ENCODE data around the gene CACNG4.

Gene CACNG4

GRCh38 chr17:66944351-66945146 lies 20.0 kb upstream of the CACNG4 start:
- no peak for DNase-seq (ENCODE audit: low spot score)

GRCh38 chr17:66945147-66945835 lies 19.2 kb upstream of the CACNG4 start:
- no peak for DNase-seq (ENCODE audit: low spot score)

GRCh38 chr17:66946251-66946650 lies 18.3 kb upstream of the CACNG4 start:
- DNase-seq (ENCODE audit: low spot score), result no peak

GRCh38 chr17:66947311-66947710 lies 17.2 kb upstream of the CACNG4 start:
- no peak for DNase-seq (ENCODE audit: low spot score)

- no peak for DNase-seq (ENCODE audit: low spot score)
These were observed 16.3 kb upstream of the CACNG4 start for GRCh38 chr17:66948061-66948750.

- peak; percentile 58 for DNase-seq (ENCODE audit: low spot score)
These were observed 15.0 kb upstream of the CACNG4 start for GRCh38 chr17:66949501-66949900.

GRCh38 chr17:66950325-66950724 lies 14.2 kb upstream of the CACNG4 start:
- DNase-seq (ENCODE audit: low spot score), result no peak

- no peak for DNase-seq (ENCODE audit: low spot score)
These were observed 13.5 kb upstream of the CACNG4 start for GRCh38 chr17:66950886-66951604.

GRCh38 chr17:66951605-66951953 lies 12.9 kb upstream of the CACNG4 start:
- no peak for DNase-seq (ENCODE audit: low spot score)

- no peak for DNase-seq (ENCODE audit: low spot score)
These were observed 12.4 kb upstream of the CACNG4 start for GRCh38 chr17:66952031-66952524.

GRCh38 chr17:66952681-66953629 lies 11.6 kb upstream of the CACNG4 start:
- DNase-seq (ENCODE audit: low spot score), result no peak

- no peak for DNase-seq (ENCODE audit: low spot score)
These were observed 10.9 kb upstream of the CACNG4 start for GRCh38 chr17:66953630-66954020.

- no peak for DNase-seq (ENCODE audit: low spot score)
These were observed 9.9 kb upstream of the CACNG4 start for GRCh38 chr17:66954632-66955031.

GRCh38 chr17:66955821-66956220 lies 8.7 kb upstream of the CACNG4 start:
- DNase-seq (ENCODE audit: low spot score), result no peak

- no peak for DNase-seq (ENCODE audit: low spot score)
These were observed 7.6 kb upstream of the CACNG4 start for GRCh38 chr17:66956941-66957340.

- DNase-seq (ENCODE audit: low spot score), result no peak
These were observed 7.2 kb upstream of the CACNG4 start for GRCh38 chr17:66957343-66957742.

- no peak for DNase-seq (ENCODE audit: low spot score)
These were observed 6.4 kb upstream of the CACNG4 start for GRCh38 chr17:66957951-66958579.

- no peak for DNase-seq (ENCODE audit: low spot score)
These were observed 4.7 kb upstream of the CACNG4 start for GRCh38 chr17:66959641-66960375.

GRCh38 chr17:66960613-66961012 lies 3.9 kb upstream of the CACNG4 start:
- DNase-seq (ENCODE audit: low spot score), result no peak

- DNase-seq (ENCODE audit: low spot score), result no peak
These were observed 992 bp upstream of the CACNG4 start for GRCh38 chr17:66963521-66963908.
